BE2C (cell line): ENCODE results near the gene CRABP2.

Experiments used
- DNase-seq: peaks from one replicate; pipeline ENCODE4 v3.0.0-alpha.2; 2020
- H3K27me3 ChIP-seq: fragments of 250-450 bp; sonication (Bioruptor Pico); 2 replicates; pipeline ENCODE4 v1.5.1; 2020; ENCODE audit warnings: mild to moderate bottlenecking
- H3K36me3 ChIP-seq: fragments of 250-450 bp; sonication (Bioruptor Pico); 2 replicates; pipeline ENCODE4 v1.5.1; 2020; ENCODE audit warnings: mild to moderate bottlenecking
- H3K4me1 ChIP-seq: fragments of 250-450 bp; sonication (Bioruptor Pico); 2 replicates; pipeline ENCODE4 v1.5.1; 2020
- H3K4me3 ChIP-seq: 2 replicates; pipeline ENCODE4 v1.5.1; 2011; ENCODE audit warnings: low read depth, low read length
- H3K9me3 ChIP-seq: fragments of 250-450 bp; sonication (Bioruptor Pico); 2 replicates; pipeline ENCODE4 v1.5.1; 2020
- TF ChIP-seq, protein P1 (sequence below): IDR thresholded peaks from 2 replicates; pipeline ENCODE4 v1.5.1; 2012; ENCODE audit warnings: mild to moderate bottlenecking, low read depth, low read length

The CRABP2 gene

DNA sequence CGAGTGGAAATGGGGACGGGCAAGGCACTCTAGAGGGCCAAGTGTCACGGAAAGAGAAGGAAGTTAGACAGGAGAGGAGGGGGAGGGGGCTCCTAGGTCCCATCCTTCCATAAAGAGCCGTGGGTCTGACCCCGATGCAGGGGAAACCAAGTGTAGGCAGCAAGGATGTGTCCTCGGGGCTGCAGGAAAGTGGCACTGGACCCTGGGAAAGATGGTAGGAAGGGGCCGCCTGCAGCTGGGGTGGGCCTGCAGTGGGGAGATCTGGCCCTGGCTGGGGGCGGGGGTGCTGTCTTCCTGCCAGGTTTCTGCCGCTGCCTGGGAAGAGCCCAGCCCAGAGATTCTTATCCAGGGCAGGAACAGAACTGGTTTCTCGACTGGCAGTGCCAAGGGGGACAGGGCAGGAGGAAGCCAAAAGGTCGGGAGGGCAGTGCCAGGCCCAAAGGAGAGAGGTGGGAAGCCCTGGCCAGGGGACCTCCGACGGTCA is 12.9 kb downstream of the CRABP2 start:
- Histone ChIP-seq H3K27me3 (no peaks in the 10 kb centered on the region), H3K36me3 (no peaks in the 10 kb centered on the region), H3K4me3 (no peak overlapping the region), H3K4me1 (peaks cover 43% of the 10 kb centered on the region), H3K9me3 (no peaks in the 10 kb centered on the region)
- TF ChIP-seq, protein P1, sequence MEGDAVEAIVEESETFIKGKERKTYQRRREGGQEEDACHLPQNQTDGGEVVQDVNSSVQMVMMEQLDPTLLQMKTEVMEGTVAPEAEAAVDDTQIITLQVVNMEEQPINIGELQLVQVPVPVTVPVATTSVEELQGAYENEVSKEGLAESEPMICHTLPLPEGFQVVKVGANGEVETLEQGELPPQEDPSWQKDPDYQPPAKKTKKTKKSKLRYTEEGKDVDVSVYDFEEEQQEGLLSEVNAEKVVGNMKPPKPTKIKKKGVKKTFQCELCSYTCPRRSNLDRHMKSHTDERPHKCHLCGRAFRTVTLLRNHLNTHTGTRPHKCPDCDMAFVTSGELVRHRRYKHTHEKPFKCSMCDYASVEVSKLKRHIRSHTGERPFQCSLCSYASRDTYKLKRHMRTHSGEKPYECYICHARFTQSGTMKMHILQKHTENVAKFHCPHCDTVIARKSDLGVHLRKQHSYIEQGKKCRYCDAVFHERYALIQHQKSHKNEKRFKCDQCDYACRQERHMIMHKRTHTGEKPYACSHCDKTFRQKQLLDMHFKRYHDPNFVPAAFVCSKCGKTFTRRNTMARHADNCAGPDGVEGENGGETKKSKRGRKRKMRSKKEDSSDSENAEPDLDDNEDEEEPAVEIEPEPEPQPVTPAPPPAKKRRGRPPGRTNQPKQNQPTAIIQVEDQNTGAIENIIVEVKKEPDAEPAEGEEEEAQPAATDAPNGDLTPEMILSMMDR, result no peak
- DNase-seq, result peak; percentile 73

DNA sequence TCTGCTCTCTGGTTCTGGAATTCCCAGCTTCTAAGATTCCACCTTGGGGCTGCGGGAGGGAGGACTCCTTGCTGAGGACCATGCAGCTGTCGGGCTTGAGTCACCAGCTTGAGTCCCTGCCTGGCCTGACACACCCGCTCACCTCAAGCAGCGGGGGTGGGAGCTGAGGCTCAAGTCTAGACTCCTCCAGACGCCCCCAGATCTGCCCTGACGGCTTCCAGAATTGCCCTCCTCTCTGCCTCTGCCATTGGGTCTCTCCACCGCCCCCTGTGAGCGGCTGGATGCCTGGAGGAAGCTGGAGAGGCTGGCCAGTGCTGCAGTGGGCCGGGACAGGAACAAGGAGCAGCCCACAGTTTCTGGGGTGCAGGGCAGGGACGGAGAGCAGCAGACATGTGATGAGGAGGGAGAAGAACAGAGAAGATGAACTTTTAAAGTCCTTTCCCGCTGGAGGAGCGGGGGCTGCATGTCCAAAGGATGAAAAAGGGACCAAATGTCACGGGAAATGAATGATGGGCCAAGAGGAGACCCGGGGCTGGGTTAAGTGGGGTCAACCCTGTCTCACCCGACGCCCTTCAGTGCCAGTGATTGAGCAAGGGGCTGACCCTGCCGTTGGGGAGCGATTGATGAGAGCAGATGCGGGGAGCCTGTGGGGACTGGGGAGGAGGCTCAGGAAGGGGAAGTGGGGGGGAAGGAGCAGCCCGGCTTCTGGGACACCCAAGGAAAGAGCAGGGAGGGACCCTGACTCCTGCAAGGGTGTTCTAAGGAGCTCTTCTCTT is 13.5 kb downstream of the CRABP2 start:
- peaks cover 39% of the 10 kb centered on the region for H3K4me1 ChIP-seq
- H3K4me3 ChIP-seq, result no peak overlapping the region
- TF ChIP-seq, protein P1, result peak; percentile 19; the same call in 1 of the 2 replicates
- H3K27me3 ChIP-seq, result no peaks in the 10 kb centered on the region
- peak; percentile 49 for DNase-seq
- H3K36me3 ChIP-seq, result no peaks in the 10 kb centered on the region
- no peaks in the 10 kb centered on the region for H3K9me3 ChIP-seq

DNA sequence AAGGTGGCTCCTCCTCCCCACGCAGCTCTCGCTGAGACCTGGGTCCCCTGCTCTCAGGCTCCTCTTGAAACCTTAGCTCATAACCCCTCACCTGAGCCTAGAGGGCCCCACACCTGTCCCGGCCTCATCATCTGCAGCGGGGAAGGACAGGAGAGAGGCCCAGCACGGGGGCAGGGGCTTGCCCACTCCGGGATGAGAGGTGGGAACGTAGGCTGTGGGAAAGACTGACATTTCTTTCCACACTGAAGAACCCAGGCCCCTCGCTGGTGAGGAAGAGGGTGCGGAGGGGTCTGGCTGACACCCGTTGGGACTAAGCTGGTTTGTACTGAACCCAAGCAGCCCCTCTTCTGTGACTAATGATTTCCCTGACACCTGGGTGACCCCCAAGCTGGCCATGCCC is 14.2 kb downstream of the CRABP2 start:
- TF ChIP-seq, protein P1, result no peak
- no peak for DNase-seq
- Histone ChIP-seq H3K36me3 (no peaks in the 10 kb centered on the region), H3K4me1 (peaks cover 36% of the 10 kb centered on the region), H3K9me3 (no peaks in the 10 kb centered on the region), H3K4me3 (no peak overlapping the region), H3K27me3 (no peaks in the 10 kb centered on the region)

DNA sequence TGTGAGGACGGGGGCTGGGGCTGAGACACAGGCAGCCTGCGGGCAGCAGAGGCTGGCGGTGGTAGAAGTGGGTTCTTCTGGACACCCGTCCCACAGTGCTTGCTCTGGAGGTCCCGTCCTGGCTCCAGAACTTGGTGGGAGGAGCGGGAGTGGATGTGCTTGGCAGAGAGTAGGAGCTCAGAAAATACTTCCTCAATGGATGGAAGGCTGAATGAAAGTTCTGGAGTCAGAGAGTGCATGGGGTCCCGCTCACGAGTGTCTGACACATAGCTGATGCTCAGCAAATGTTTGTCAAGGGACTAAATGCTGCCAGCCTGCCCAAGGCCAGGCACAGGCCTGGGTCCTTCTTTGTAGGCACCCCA is 14.7 kb downstream of the CRABP2 start:
- no peaks in the 10 kb centered on the region for H3K9me3 ChIP-seq
- peaks cover 36% of the 10 kb centered on the region for H3K4me1 ChIP-seq
- no peaks in the 10 kb centered on the region for H3K36me3 ChIP-seq
- no peaks in the 10 kb centered on the region for H3K27me3 ChIP-seq
- DNase-seq, result no peak
- TF ChIP-seq, protein P1, result no peak
- no peak overlapping the region for H3K4me3 ChIP-seq

DNA sequence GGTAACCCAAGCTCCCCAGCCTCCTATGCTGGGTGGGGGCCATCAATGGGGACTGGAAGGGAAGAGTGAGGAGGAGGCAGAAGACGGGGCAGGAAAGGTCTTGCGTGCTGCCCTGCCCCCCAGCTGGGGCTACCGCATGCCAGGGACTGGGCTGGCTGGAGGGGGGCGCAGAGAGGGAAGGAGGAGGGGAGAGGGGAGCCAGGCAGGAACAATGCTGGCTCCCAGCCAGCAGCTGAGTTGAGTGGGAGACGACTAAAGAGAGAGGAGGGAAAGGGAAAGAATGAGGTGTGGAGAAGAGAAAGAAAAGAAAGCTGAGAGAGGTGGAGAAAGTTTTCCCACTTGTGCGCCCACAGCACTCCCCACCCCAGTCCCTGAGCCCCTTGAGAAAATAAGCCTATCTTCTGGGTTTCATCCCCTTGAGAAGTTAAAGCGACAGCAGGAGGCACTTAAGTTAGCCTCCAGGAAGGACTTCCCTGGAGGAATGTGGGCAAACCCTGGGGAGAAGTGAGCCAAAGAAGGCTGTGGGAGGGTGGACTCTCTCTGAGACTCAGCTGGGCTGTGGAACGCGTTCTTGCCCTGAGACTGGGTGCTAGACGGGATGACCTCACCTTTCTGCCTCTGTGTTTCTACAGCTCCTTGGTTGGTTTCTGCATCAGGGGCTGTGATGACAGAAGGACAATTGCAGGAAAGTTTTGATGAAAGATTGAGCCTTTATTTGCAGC is 15.3 kb downstream of the CRABP2 start:
- H3K4me1 ChIP-seq, result peaks cover 36% of the 10 kb centered on the region
- H3K36me3 ChIP-seq, result no peaks in the 10 kb centered on the region
- H3K4me3 ChIP-seq, result peak overlapping the region; percentile 61
- H3K9me3 ChIP-seq, result no peaks in the 10 kb centered on the region
- no peaks in the 10 kb centered on the region for H3K27me3 ChIP-seq
- DNase-seq, result peak; percentile 61
- TF ChIP-seq, protein P1, result no peak
